HepG2 (cell line): ENCODE data around the gene RAD1. TPM values are rescaled to one million over a fixed set of nuclear protein-coding genes. Genes with fewer than 3 reads are reported as not detected.

ENCODE experiments used
- ISL2 ChIP-seq: sonication (generic); formaldehyde crosslinking; IDR thresholded peaks from 2 replicates; pipeline ENCODE4 v1.5.0; 2020; ENCODE audit warnings: missing genetic modification reagents
- MIXL1 ChIP-seq: IDR thresholded peaks from 2 replicates; pipeline ENCODE4 v1.6.1; 2016
- NRL ChIP-seq: sonication (generic); formaldehyde crosslinking; IDR thresholded peaks from 2 replicates; pipeline ENCODE4 v1.5.0; 2020; ENCODE audit warnings: missing genetic modification reagents, mild to moderate bottlenecking, moderate library complexity, borderline replicate concordance
- RXRB ChIP-seq: IDR thresholded peaks from 2 replicates; pipeline ENCODE4 v1.6.1; 2016; ENCODE audit warnings: borderline replicate concordance, missing genetic modification reagents, missing compliant biosample characterization
- SAP130 ChIP-seq: IDR thresholded peaks from 2 replicates; pipeline ENCODE4 v1.6.1; 2016; ENCODE audit warnings: low read depth
- YEATS4 ChIP-seq: sonication (generic); formaldehyde crosslinking; IDR thresholded peaks from 2 replicates; pipeline ENCODE4 v1.4.0; 2020; ENCODE audit warnings: missing genetic modification reagents, borderline replicate concordance
- ZFP90 ChIP-seq: sonication (generic); formaldehyde crosslinking; IDR thresholded peaks from 2 replicates; pipeline ENCODE4 v1.8.0; 2022; ENCODE audit warnings: missing genetic modification reagents, mild to moderate bottlenecking, inconsistent platforms, borderline replicate concordance
- ZNF609 ChIP-seq: sonication (generic); formaldehyde crosslinking; IDR thresholded peaks from 2 replicates; pipeline ENCODE4 v1.4.0; 2020; ENCODE audit warnings: mild to moderate bottlenecking, missing genetic modification reagents, borderline replicate concordance
- ZNF614 ChIP-seq: IDR thresholded peaks from 2 replicates; pipeline ENCODE4 v1.6.1; 2018; ENCODE audit warnings: missing biosample characterization, missing genetic modification reagents, inconsistent platforms, borderline replicate concordance
- ZNF850 ChIP-seq: sonication (generic); formaldehyde crosslinking; conservative IDR thresholded peaks from 2 replicates; pipeline ENCODE4 v1.9.0; 2021; ENCODE audit warnings: mild to moderate bottlenecking, missing genetic modification reagents
- ZSCAN21 ChIP-seq: sonication (generic); formaldehyde crosslinking; IDR thresholded peaks from 2 replicates; pipeline ENCODE4 v1.8.0; 2022; ENCODE audit warnings: mild to moderate bottlenecking, missing genetic modification reagents, moderate library complexity, borderline replicate concordance
- polyA plus RNA-seq, 8 experiments: library from polyadenylated mRNA; depleted of rRNA in 3 of 8; stranded (reverse) in 7 of 8; unstranded in 1 of 8; fragments of >200 nt; fragmentation: Illumina TruSeq in 4 of 8; extraction: Trizol in 4 of 8; gene quantifications; 2 replicates each; pipeline versions ENCODE4 v1.2.1 to v1.2.3, GENCODE V29; 2011 to 2016; ENCODE audit warnings: low read depth in 4 of 8, missing spikeins in 1 of 8, mixed read lengths in 1 of 8; ENCODE audit not compliant: insufficient read depth in 1 of 8
- total RNA-seq, 5 experiments: library from RNA; depleted of rRNA; stranded (reverse); fragments of >200 nt; fragmentation: Illumina TruSeq; extraction: Trizol; gene quantifications; 2 replicates each; pipeline ENCODE4 v1.2.3, GENCODE V29; 2016; ENCODE audit warnings: low read depth in 1 of 5
- TF ChIP-seq, protein P1 (sequence below): sonication (generic); formaldehyde crosslinking; IDR thresholded peaks from 2 replicates; pipeline ENCODE4 v1.4.0; 2020; ENCODE audit warnings: missing genetic modification reagents
- TF ChIP-seq, protein P2 (sequence below): sonication (generic); formaldehyde crosslinking; IDR thresholded peaks from 2 replicates; pipeline ENCODE4 v1.4.0; 2020; ENCODE audit warnings: missing genetic modification reagents, mild to moderate bottlenecking, borderline replicate concordance
- TF ChIP-seq, protein P3 (sequence below): sonication (generic); formaldehyde crosslinking; IDR thresholded peaks from 2 replicates; pipeline ENCODE4 v1.5.1; 2020; ENCODE audit warnings: mild to moderate bottlenecking, missing genetic modification reagents
- TF ChIP-seq, protein P4 (sequence below): sonication (generic); formaldehyde crosslinking; IDR thresholded peaks from 2 replicates; pipeline ENCODE4 v1.4.0; 2020; ENCODE audit warnings: missing genetic modification reagents

Gene RAD1
- total and polyA plus RNA-seq, 2 of the 13 experiments (the other 11 are each of a cell fraction or from before 2014, with no cell fraction given) = 14.7 to 39.1 TPM

- TF ChIP-seq, protein P1, sequence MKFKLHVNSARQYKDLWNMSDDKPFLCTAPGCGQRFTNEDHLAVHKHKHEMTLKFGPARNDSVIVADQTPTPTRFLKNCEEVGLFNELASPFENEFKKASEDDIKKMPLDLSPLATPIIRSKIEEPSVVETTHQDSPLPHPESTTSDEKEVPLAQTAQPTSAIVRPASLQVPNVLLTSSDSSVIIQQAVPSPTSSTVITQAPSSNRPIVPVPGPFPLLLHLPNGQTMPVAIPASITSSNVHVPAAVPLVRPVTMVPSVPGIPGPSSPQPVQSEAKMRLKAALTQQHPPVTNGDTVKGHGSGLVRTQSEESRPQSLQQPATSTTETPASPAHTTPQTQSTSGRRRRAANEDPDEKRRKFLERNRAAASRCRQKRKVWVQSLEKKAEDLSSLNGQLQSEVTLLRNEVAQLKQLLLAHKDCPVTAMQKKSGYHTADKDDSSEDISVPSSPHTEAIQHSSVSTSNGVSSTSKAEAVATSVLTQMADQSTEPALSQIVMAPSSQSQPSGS = peak; percentile 46; the same call in 1 of the 2 replicates
- 0 out of 2 replicates have a peak, but pooled peaks have one; percentile 23 for TF ChIP-seq YEATS4 (CRISPR knock-in tag)
- TF ChIP-seq, protein P2, sequence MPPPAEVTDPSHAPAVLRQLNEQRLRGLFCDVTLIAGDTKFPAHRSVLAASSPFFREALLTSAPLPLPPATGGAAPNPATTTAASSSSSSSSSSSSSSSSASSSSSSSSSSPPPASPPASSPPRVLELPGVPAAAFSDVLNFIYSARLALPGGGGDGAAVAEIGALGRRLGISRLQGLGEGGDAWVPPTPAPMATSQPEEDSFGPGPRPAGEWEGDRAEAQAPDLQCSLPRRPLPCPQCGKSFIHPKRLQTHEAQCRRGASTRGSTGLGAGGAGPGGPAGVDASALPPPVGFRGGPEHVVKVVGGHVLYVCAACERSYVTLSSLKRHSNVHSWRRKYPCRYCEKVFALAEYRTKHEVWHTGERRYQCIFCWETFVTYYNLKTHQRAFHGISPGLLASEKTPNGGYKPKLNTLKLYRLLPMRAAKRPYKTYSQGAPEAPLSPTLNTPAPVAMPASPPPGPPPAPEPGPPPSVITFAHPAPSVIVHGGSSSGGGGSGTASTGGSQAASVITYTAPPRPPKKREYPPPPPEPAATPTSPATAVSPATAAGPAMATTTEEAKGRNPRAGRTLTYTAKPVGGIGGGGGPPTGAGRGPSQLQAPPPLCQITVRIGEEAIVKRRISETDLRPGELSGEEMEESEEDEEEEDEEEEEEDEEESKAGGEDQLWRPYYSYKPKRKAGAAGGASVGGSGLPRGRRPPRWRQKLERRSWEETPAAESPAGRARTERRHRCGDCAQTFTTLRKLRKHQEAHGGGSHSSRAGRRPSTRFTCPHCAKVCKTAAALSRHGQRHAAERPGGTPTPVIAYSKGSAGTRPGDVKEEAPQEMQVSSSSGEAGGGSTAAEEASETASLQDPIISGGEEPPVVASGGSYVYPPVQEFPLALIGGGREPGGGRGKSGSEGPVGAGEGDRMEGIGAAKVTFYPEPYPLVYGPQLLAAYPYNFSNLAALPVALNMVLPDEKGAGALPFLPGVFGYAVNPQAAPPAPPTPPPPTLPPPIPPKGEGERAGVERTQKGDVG (CRISPR knock-in tag) = no peak
- TF ChIP-seq ZNF609 = peak; percentile 67; the same call in 1 of the 2 replicates
- TF ChIP-seq, protein P3, sequence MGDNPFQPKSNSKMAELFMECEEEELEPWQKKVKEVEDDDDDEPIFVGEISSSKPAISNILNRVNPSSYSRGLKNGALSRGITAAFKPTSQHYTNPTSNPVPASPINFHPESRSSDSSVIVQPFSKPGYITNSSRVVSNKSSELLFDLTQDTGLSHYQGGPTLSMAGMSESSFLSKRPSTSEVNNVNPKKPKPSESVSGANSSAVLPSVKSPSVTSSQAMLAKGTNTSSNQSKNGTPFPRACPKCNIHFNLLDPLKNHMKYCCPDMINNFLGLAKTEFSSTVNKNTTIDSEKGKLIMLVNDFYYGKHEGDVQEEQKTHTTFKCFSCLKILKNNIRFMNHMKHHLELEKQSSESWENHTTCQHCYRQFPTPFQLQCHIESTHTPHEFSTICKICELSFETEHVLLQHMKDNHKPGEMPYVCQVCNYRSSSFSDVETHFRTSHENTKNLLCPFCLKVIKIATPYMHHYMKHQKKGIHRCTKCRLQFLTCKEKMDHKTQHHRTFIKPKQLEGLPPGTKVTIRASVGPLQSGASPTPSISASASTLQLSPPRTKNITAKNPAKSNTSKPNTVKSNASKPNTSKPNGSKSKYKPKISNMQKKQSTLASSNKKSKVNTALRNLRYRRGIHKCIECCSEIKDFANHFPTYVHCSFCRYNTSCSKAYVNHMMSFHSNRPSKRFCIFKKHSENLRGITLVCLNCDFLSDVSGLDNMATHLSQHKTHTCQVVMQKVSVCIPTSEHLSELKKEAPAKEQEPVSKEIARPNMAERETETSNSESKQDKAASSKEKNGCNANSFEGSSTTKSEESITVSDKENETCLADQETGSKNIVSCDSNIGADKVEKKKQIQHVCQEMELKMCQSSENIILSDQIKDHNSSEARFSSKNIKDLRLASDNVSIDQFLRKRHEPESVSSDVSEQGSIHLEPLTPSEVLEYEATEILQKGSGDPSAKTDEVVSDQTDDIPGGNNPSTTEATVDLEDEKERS = no peak
- TF ChIP-seq ISL2 (CRISPR knock-in tag) = peak; percentile 62; the same call in 1 of the 2 replicates
- TF ChIP-seq NRL (CRISPR knock-in tag) = no peak
- TF ChIP-seq SAP130 (CRISPR knock-in tag) = peak; percentile 32; the same call in 1 of the 2 replicates
- TF ChIP-seq, protein P4, sequence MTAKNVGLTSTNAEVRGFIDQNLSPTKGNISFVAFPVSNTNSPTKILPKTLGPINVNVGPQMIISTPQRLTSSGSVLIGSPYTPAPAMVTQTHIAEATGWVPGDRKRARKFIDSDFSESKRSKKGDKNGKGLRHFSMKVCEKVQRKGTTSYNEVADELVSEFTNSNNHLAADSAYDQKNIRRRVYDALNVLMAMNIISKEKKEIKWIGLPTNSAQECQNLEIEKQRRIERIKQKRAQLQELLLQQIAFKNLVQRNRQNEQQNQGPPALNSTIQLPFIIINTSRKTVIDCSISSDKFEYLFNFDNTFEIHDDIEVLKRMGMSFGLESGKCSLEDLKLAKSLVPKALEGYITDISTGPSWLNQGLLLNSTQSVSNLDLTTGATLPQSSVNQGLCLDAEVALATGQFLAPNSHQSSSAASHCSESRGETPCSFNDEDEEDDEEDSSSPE (CRISPR knock-in tag) = no peak
- no peak for TF ChIP-seq ZSCAN21 (CRISPR knock-in tag)
- TF ChIP-seq RXRB (CRISPR knock-in tag) = peak; percentile 54; the same call in 1 of the 2 replicates
- peak; percentile 77; the same call in 1 of the 2 replicates for TF ChIP-seq MIXL1 (CRISPR knock-in tag)
- no peak for TF ChIP-seq ZNF850
- TF ChIP-seq ZFP90 = peak; percentile 59
- TF ChIP-seq ZNF614 (CRISPR knock-in tag) = 0 out of 2 replicates have a peak, but pooled peaks have one; percentile 60
These were observed 25.9 kb downstream of the RAD1 start (continued) for GRCh38 chr5:34889394-34889793.
